ENCODE measurements around the gene DNASE1L1.
A peak's percentile ranks its signal among the peaks of the same experiment; 100 is the strongest.

GRCh38 chrX:154368630-154369448 lies 40.2 kb downstream of the DNASE1L1 start:
- peak; percentile 52; the same call in 1 of the 2 replicates for TF ChIP-seq POLR2A (IDR thresholded peaks at IDR 0.05; ENCODE audit: low read depth, low read length)
- no peak for TF ChIP-seq TAF1 (IDR thresholded peaks at IDR 0.05; ENCODE audit: borderline replicate concordance, low read depth, low read length)
- TF ChIP-seq POLR2AphosphoS5 (IDR thresholded peaks at IDR 0.05; ENCODE audit: low read depth, low read length): no peak; the same call in 1 of the 2 replicates

All from GM12892 (cell line).